ENCODE results near the gene RGMA.
"Not testable (repeated sequence)": the region's sequence is repeated elsewhere in the genome, so short reads cannot be mapped to it uniquely, and the experiment has no call there.

Gene RGMA

DNA sequence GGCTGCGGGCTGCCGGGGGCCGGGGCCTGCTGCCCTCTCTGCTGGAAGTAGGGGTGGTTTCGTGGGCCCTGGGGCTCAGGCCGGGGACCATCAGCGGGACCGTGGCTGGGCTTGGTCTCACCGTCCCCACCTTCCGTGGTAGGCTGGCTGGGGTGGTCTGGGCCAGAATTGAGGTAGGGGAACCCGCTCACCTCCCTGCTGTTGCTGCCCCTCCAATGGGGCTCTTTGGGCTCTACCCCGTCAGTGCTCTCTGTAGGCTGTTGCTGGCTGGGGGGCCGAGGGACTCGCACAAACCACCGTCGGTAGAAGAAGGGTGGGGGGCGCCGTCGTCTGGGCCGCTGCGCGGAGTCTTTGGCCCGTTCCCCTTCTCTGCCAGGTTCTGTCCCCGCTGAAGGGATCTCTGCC, 23.4 kb downstream of the RGMA start:
- FAIRE-seq, result no peak

- FAIRE-seq, result no peak
Measured at GRCh38 chr15:93063796-93064690, 25.0 kb downstream of the RGMA start.

GRCh38 chr15:93063262-93063671, 25.7 kb downstream of the RGMA start:
- FAIRE-seq, result no peak

- FAIRE-seq, result not testable (repeated sequence)
Measured at GRCh38 chr15:93062628-93063261, 26.3 kb downstream of the RGMA start.

GRCh38 chr15:93060336-93061248, 28.4 kb downstream of the RGMA start:
- no peak for FAIRE-seq

GRCh38 chr15:93059442-93059841, 29.6 kb downstream of the RGMA start:
- no peak for FAIRE-seq

- no peak for FAIRE-seq
Measured at GRCh38 chr15:93058904-93059427, 30.0 kb downstream of the RGMA start.

DNA sequence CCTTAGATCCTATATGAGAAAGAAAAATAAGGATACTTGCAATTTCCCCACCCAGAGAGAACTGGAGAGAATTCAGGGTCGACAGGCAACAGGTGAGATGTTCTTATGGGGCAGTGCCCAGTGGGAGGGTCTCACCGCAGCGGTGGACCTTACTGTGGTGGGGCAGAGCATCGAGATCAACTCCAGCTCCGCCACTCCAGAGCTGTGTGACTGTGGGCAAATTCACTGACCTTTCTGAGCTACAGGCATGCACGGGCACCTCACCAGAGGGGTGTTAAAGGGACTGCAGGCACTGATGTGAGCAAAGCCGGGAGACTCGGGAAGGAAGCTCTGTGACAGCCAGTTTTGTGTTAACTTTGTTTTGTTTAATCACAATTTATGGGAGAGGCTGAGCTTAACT, 30.9 kb downstream of the RGMA start:
- FAIRE-seq, result no peak

GRCh38 chr15:93057618-93058017, 31.4 kb downstream of the RGMA start:
- FAIRE-seq, result no peak

- no peak for FAIRE-seq
Measured at GRCh38 chr15:93056836-93057235, 32.2 kb downstream of the RGMA start.

DNA sequence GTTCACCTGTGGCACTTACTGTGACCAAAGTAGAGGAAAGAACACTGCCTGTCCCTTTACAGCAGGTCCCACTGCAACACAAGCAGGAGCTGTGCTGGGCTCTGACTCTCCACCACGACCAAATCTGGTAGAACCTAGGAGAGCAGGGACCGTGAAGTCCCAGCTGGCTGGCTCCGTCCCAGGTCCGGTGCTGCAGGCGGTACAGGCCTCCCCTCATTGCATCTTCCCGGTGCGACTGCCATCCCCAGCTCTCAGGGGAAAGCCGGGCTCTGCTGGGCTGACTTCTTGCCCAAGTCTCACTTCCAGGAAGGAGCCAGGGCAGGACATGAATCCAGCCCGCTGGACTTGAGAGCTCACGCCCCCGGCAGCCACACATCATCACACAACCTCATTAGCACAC, 33.8 kb downstream of the RGMA start:
- FAIRE-seq, result no peak

DNA sequence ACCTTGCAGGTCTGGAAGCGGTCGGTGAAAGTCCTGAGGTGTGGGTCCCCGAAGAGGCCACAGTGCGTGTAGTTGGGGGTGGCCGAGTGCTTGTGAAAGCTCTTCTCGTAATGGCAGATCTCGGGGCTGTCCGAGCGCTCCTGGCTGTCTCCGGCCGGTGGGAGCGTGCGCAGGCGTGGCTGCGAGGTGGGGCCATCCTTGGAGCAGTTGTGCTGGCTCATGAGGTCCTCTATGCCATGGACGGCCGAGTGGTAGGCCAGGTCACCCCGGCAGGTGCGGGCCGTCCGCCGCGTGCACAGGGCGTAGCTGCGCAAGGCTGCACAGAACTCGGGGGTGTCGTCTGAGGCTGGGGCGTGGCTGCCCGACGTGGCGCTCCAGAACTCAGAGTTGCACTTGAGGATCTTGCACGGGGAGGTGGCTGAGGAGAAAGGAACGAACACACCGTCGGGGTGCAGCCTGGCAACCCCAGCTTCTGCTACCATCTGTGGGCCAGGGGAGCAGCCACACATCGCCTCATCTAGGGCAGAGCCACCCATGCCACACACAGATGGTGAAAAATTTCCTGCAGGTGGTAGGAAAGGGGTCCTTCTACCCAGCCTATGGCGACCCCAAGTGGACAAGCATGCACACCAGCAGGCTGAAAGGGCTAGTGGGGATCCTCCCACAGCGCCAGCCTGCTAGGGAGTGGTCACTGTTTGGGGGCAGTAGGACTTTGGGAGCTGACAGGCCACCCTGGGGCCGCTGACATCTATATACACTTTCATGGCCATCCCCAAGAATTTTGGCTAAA, 36.7 kb downstream of the RGMA start:
- no peak for FAIRE-seq

GRCh38 chr15:93051236-93052089, 37.5 kb downstream of the RGMA start:
- FAIRE-seq, result no peak

- no peak for FAIRE-seq
Measured at GRCh38 chr15:93050648-93051047, 38.4 kb downstream of the RGMA start.

- no peak for FAIRE-seq
Measured at GRCh38 chr15:93049914-93050578, 39.0 kb downstream of the RGMA start.

- no peak for FAIRE-seq
Measured at GRCh38 chr15:93049233-93049632, 39.8 kb downstream of the RGMA start.

- FAIRE-seq, result no peak
Measured at GRCh38 chr15:93048759-93049161, 40.3 kb downstream of the RGMA start.

DNA sequence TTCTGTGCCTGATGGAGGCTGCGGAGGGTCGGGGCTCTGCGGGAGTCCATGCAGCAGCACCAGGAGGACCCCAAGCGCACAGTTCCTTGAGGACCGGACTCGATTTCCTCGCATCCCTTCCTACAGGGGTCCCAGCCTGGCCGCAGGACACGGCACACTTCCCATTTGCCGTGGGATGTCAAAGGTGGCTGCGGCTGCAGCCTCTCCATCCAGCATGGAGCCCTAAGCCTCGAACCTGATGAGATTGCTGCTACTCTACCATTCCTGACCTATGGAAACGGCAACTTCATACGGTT, 40.6 kb downstream of the RGMA start:
- no peak for FAIRE-seq

- no peak for FAIRE-seq
Measured at GRCh38 chr15:93047621-93048425, 41.2 kb downstream of the RGMA start.

- no peak for FAIRE-seq
Measured at GRCh38 chr15:93046721-93047120, 42.3 kb downstream of the RGMA start.

Data from A204.1 (cell line).